GM23248 (cell line): ENCODE measurements around the gene CCDC88C.

Experiments used
- EZH2 ChIP-seq: fragments of 200-600 bp; sonication (generic); IDR thresholded peaks from 2 replicates; pipeline ENCODE4 v1.6.1; 2018; ENCODE audit warnings: antibody characterized with exemption, mild to moderate bottlenecking; ENCODE audit not compliant: insufficient read depth, poor library complexity, severe bottlenecking
- EZH2phosphoT487 ChIP-seq: fragments of 200-600 bp; sonication (generic); IDR thresholded peaks from 2 replicates; pipeline ENCODE4 v1.6.1; 2018; ENCODE audit warnings: antibody characterized with exemption, moderate library complexity, mild to moderate bottlenecking, low read depth; ENCODE audit not compliant: insufficient read depth

DNA sequence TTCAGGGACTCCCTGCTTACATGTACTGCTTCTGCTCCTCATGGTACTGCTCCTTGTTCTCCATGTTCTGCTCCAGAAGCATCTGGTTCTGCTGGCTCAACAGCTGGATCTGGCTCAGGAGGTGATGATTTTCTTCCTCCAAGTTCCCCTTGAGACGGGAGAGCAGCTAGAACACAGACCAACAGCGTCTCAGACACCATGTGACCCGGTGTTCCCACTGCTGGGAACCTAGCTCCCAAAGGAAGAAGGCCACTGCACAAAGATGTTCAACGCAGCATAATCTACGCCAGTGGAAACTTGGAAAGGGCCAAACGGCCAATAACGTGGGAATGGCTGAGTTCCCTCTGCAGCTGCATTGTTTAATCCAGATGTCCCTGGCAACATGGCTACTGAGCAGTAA lies 123.5 kb downstream of the CCDC88C start:
- TF ChIP-seq EZH2phosphoT487 (no peak), EZH2 (no peak)
